ENCODE data around the gene PIK3R2. TPM values are rescaled to one million over a fixed set of nuclear protein-coding genes. Genes with fewer than 3 reads are reported as not detected.

The PIK3R2 gene
- total and polyA plus RNA-seq, 2 of the 13 experiments (the other 11 are each of a cell fraction or from before 2014, with no cell fraction given): 18.6 to 25.3 TPM

GRCh38 chr19:18110609-18111232, 42.2 kb upstream of the PIK3R2 start:
- FAIRE-seq (no peak), ATAC-seq (no peak), DNase-seq (ENCODE audit: low spot score) (no peak)
- peaks cover 35% of the 10 kb centered on the region for H3K4me1 ChIP-seq (ENCODE audit: insufficient read depth, low read length)
- H3K27me3 ChIP-seq (ENCODE audit: control insufficient read depth in 1 of 2, insufficient read depth in 2 of 2, low read length in 2 of 2): no peaks in the 10 kb centered on the region
- H3K9ac ChIP-seq (ENCODE audit: insufficient read depth, low read depth, low read length): peak overlapping the region; percentile 79
- H3K9me3 ChIP-seq (ENCODE audit: low read length): no peaks in the 10 kb centered on the region
- H3K79me2 ChIP-seq (ENCODE audit: insufficient read depth, low read length): no peaks in the 10 kb centered on the region
- H3K4me2 ChIP-seq (ENCODE audit: low read depth, low read length): peak overlapping the region; percentile 93
- BruUV-seq (replicated peaks): TSS peak; percentile 46
- in situ Hi-C loops (cut with HindIII; ENCODE audit: extremely low pct_ligation_motif_present, low pct_unique_long_range_greater_than_20kb): loop anchor here (5.0 kb wide), 1 partner anchor 42 kb away; the partner anchor contains the start of gene PIK3R2
- ChIA-PET POLR2A (interaction anchor here (0.9 to 2.7 kb wide), 11 partner anchors 13 to 275 kb away, joined by 3 to 18 read pairs (median 7); partner anchors contain the start of genes GDF15, IL12RB1, MAST3 and MPV17L2), CTCF (ENCODE audit: low intra/inter-chr PET ratio, low total read pairs) (no interaction called here)
- H2AFZ ChIP-seq (ENCODE audit: low read length): no peak overlapping the region
- peak overlapping the region; percentile 78 to 92 (median 88) for H3K4me3 ChIP-seq (replicated peaks in 1 of 3; ENCODE audit: insufficient read depth in 1 of 3, low read depth in 2 of 3, low read length in 3 of 3)
- intact Hi-C loops (cut with micrococcal nuclease; ENCODE audit: unreplicated experiment): no loop called here
- peak; percentile 76 for TF ChIP-seq ZNF629 (CRISPR knock-in tag; conservative IDR thresholded peaks at IDR 0.05)
- TF ChIP-seq ZBTB40 (IDR thresholded peaks at IDR 0.05): no peak
- no peak for TF ChIP-seq ZBTB40 (CRISPR knock-in tag; IDR thresholded peaks at IDR 0.05)
- TF ChIP-seq ZMYM2 (CRISPR knock-in tag; IDR thresholded peaks at IDR 0.05): 0 out of 2 replicates have a peak, but pooled peaks have one; percentile 7
- 0 out of 2 replicates have a peak, but pooled peaks have one; percentile 4 for TF ChIP-seq KDM2A (CRISPR knock-in tag; IDR thresholded peaks at IDR 0.05; ENCODE audit: borderline replicate concordance, low read depth)
- no peaks in the 10 kb centered on the region for H4K20me1 ChIP-seq (ENCODE audit: insufficient read depth, low read length)
- H3K36me3 ChIP-seq (replicated peaks in 1 of 2; ENCODE audit: control insufficient read depth in 1 of 2, insufficient read depth in 2 of 2, low read length in 2 of 2): 0 out of 5 replicates have a peak, but pooled peaks cover 0 to 11% of the 10 kb centered on the region in 2 experiments
- 99% methylated on average over 10 of the region's 22 CpGs for WGBS (ENCODE audit: low lambda C conversion rate)
- peak overlapping the region; percentile 94 for H3K27ac ChIP-seq (ENCODE audit: extremely low read length, insufficient read depth, low read length)
